Naive thymus-derived CD4-positive, alpha-beta T cell (primary cell): ENCODE results near the gene ZC3H12C. TPM values are rescaled to one million over a fixed set of nuclear protein-coding genes. Genes with fewer than 3 reads are reported as not detected.
A peak's percentile ranks its signal among the peaks of the same experiment; 100 is the strongest.

Experiments used
- ATAC-seq: fragments of 150-1000 bp; cut with Tn5 transposase; 2 replicates; pipeline ENCODE4 v1.10.0; 2021; ENCODE audit warnings: mild to moderate bottlenecking, moderate library complexity
- CTCF ChIA-PET: fragments of 350-600 bp; sonication (Branson Sonifier 250); formaldehyde crosslinking; loops from one replicate; lab custom pipeline; 2021; ENCODE audit warnings: antibody characterized with exemption; lab: Charles Lee
- POLR2A ChIA-PET: fragments of 350-600 bp; sonication (Branson Sonifier 250); formaldehyde crosslinking; loops from one replicate; lab custom pipeline; 2021; ENCODE audit warnings: antibody characterized with exemption, inconsistent platforms; lab: Charles Lee
- DNase-seq, 9 donors: peaks; one replicate each; pipeline versions ENCODE4 v3.0.0 to v3.0.0-alpha.2; 2020 to 2022; ENCODE audit warnings: mixed read lengths in 1 of 9
- H3K27ac ChIP-seq: one replicate; pipeline ENCODE4 v1.7.0; 2013; ENCODE audit warnings: mild to moderate bottlenecking, low read depth, low read length, moderate library complexity
- H3K27me3 ChIP-seq, 2 donors: one replicate each; pipeline ENCODE4 v1.7.0; 2013; ENCODE audit warnings: low read length in 2 of 2, mild to moderate bottlenecking in 2 of 2, moderate library complexity in 2 of 2; ENCODE audit not compliant: control insufficient read depth in 2 of 2, insufficient read depth in 2 of 2
- H3K36me3 ChIP-seq, 3 experiments: 1 replicate in 2 of 3; 2 replicates in 1 of 3; pipeline ENCODE4 v1.7.0; 2013; ENCODE audit warnings: low read length in 3 of 3, mild to moderate bottlenecking in 3 of 3, moderate library complexity in 1 of 3; ENCODE audit not compliant: insufficient read depth in 3 of 3, control insufficient read depth in 2 of 3
- H3K4me1 ChIP-seq, 2 donors: one replicate each; pipeline ENCODE4 v1.7.0; 2013; ENCODE audit warnings: low read length in 2 of 2, mild to moderate bottlenecking in 2 of 2, moderate library complexity in 1 of 2; ENCODE audit not compliant: control insufficient read depth in 2 of 2, insufficient read depth in 2 of 2
- H3K4me3 ChIP-seq: 2 replicates; pipeline ENCODE4 v1.7.0; 2013; ENCODE audit warnings: mild to moderate bottlenecking, low read length
- H3K9me3 ChIP-seq, 3 experiments: 1 replicate in 2 of 3; 2 replicates in 1 of 3; pipeline ENCODE4 v1.7.0; 2013; ENCODE audit warnings: low read length in 3 of 3; ENCODE audit not compliant: control insufficient read depth in 2 of 3
- H3K27ac Mint-ChIP-seq, 9 donors: one replicate each; pipeline ENCODE4 v1.8.0; 2020 to 2022; ENCODE audit warnings: mixed read lengths in 9 of 9, mild to moderate bottlenecking in 8 of 9, moderate library complexity in 5 of 9, inconsistent platforms in 2 of 9
- H3K27me3 Mint-ChIP-seq, 5 donors: one replicate each; pipeline ENCODE4 v1.8.0; 2021 to 2022; ENCODE audit warnings: mixed read lengths in 5 of 5, mild to moderate bottlenecking in 1 of 5
- H3K36me3 Mint-ChIP-seq, 5 donors: one replicate each; pipeline ENCODE4 v1.8.0; 2020 to 2022; ENCODE audit warnings: mixed read lengths in 5 of 5, mild to moderate bottlenecking in 3 of 5, inconsistent platforms in 1 of 5
- H3K4me1 Mint-ChIP-seq, 7 donors: one replicate each; pipeline ENCODE4 v1.8.0; 2020 to 2022; ENCODE audit warnings: mixed read lengths in 7 of 7, mild to moderate bottlenecking in 3 of 7, inconsistent platforms in 1 of 7
- H3K4me3 Mint-ChIP-seq, 10 donors: one replicate each; pipeline ENCODE4 v1.8.0; 2020 to 2022; ENCODE audit warnings: mild to moderate bottlenecking in 10 of 10, mixed read lengths in 10 of 10, moderate library complexity in 6 of 10, inconsistent platforms in 2 of 10
- H3K9me3 Mint-ChIP-seq, 11 donors: one replicate each; pipeline ENCODE4 v1.8.0; 2020 to 2022; ENCODE audit warnings: mixed read lengths in 11 of 11, mild to moderate bottlenecking in 4 of 11, inconsistent platforms in 1 of 11, moderate library complexity in 1 of 11
- intact Hi-C, 2 donors: fragments of 100-400 bp; cut with micrococcal nuclease; formaldehyde crosslinking; loops; one replicate each; pipeline ENCODE4 v1.15.1; 2023
- polyA plus RNA-seq, 2 donors: library from polyadenylated mRNA; unstranded; fragments of 300-500 nt; fragmentation: Illumina TruSeq; gene quantifications; one replicate each; pipeline ENCODE4 v1.2.3, GENCODE V29; 2021
- total RNA-seq, 6 experiments: library from RNA in 5 of 6; stranded (reverse) in 5 of 6; gene quantifications; 1 replicate in 5 of 6; 2 replicates in 1 of 6; pipeline ENCODE4 v1.2.3 and lab custom pipeline; 2021 to 2026

ZC3H12C gene
- total and polyA plus RNA-seq, 7 experiments from 2014 or later: 0.19 to 2.5 (median 0.35) TPM; not detected in 2

- Mint-ChIP-seq H3K27ac (no peak overlapping the region), H3K4me1 (no peaks in the 10 kb centered on the region), H3K9me3 (peaks cover 0 to 19% (median 5%) of the 10 kb centered on the region in 11 donors), H3K4me3 (no peak overlapping the region), H3K36me3 (no peaks in the 10 kb centered on the region), H3K27me3 (peaks cover under 1 to 42% (median 7%) of the 10 kb centered on the region in 5 donors)
- ATAC-seq: no peak
- Histone ChIP-seq H3K27ac (no peak overlapping the region), H3K4me3 (no peak overlapping the region), H3K9me3 (no peaks in the 10 kb centered on the region), H3K4me1 (no peaks in the 10 kb centered on the region), H3K36me3 (no peaks in the 10 kb centered on the region), H3K27me3 (no peaks in the 10 kb centered on the region)
- ChIA-PET CTCF (no interaction called here), POLR2A (no interaction called here)
- intact Hi-C loops: no loop called here
- DNase-seq: no peak
Measured at GRCh38 chr11:110110854-110111253, 17.7 kb downstream of the ZC3H12C start.

GRCh38 chr11:110112457-110112856, 19.3 kb downstream of the ZC3H12C start:
- Mint-ChIP-seq H3K4me3 (no peak overlapping the region), H3K27me3 (peaks cover 5 to 51% (median 9%) of the 10 kb centered on the region in 5 donors), H3K27ac (no peak overlapping the region), H3K4me1 (no peaks in the 10 kb centered on the region), H3K36me3 (no peaks in the 10 kb centered on the region), H3K9me3 (peaks cover 0 to 9% (median 0%) of the 10 kb centered on the region in 11 donors)
- DNase-seq (no peak), ATAC-seq (no peak)
- Histone ChIP-seq H3K36me3 (no peaks in the 10 kb centered on the region), H3K27me3 (no peaks in the 10 kb centered on the region), H3K4me1 (no peaks in the 10 kb centered on the region), H3K27ac (no peak overlapping the region), H3K4me3 (no peak overlapping the region), H3K9me3 (no peaks in the 10 kb centered on the region)
- ChIA-PET CTCF (no interaction called here), POLR2A (no interaction called here)
- intact Hi-C loops: no loop called here

- DNase-seq (no peak), ATAC-seq (peak; percentile 38)
- Histone ChIP-seq H3K27ac (no peak overlapping the region), H3K36me3 (no peaks in the 10 kb centered on the region), H3K27me3 (no peaks in the 10 kb centered on the region), H3K4me3 (no peak overlapping the region), H3K4me1 (no peaks in the 10 kb centered on the region), H3K9me3 (no peaks in the 10 kb centered on the region)
- Mint-ChIP-seq H3K36me3 (no peaks in the 10 kb centered on the region), H3K4me1 (no peaks in the 10 kb centered on the region), H3K4me3 (no peak overlapping the region), H3K27ac (no peak overlapping the region), H3K27me3 (peaks cover 5 to 45% (median 11%) of the 10 kb centered on the region in 5 donors), H3K9me3 (peaks cover 0 to 3% (median 0%) of the 10 kb centered on the region in 11 donors)
- ChIA-PET CTCF (no interaction called here), POLR2A (no interaction called here)
- intact Hi-C loops: no loop called here
Measured at GRCh38 chr11:110113505-110113904, 20.3 kb downstream of the ZC3H12C start.

- Mint-ChIP-seq H3K9me3 (peaks cover 0 to 3% (median 0%) of the 10 kb centered on the region in 11 donors), H3K4me3 (no peak overlapping the region), H3K4me1 (no peaks in the 10 kb centered on the region), H3K27me3 (peaks cover 5 to 45% (median 11%) of the 10 kb centered on the region in 5 donors), H3K27ac (no peak overlapping the region), H3K36me3 (no peaks in the 10 kb centered on the region)
- Histone ChIP-seq H3K27me3 (no peaks in the 10 kb centered on the region), H3K9me3 (no peaks in the 10 kb centered on the region), H3K36me3 (no peaks in the 10 kb centered on the region), H3K4me3 (no peak overlapping the region), H3K4me1 (no peaks in the 10 kb centered on the region), H3K27ac (no peak overlapping the region)
- intact Hi-C loops: no loop called here
- POLR2A ChIA-PET: no interaction called here
- CTCF ChIA-PET: no interaction called here
- DNase-seq (no peak), ATAC-seq (no peak)
Measured at GRCh38 chr11:110113973-110114372, 20.8 kb downstream of the ZC3H12C start.

- H3K4me1 ChIP-seq: no peaks in the 10 kb centered on the region
- ChIA-PET CTCF (no interaction called here), POLR2A (no interaction called here)
- no peaks in the 10 kb centered on the region for H3K9me3 ChIP-seq
- H3K36me3 ChIP-seq: no peaks in the 10 kb centered on the region
- Mint-ChIP-seq H3K27me3 (peaks cover 5 to 23% (median 14%) of the 10 kb centered on the region in 5 donors), H3K4me3 (no peak overlapping the region), H3K9me3 (peaks cover 0 to 3% (median 0%) of the 10 kb centered on the region in 11 donors), H3K27ac (no peak overlapping the region), H3K36me3 (no peaks in the 10 kb centered on the region), H3K4me1 (no peaks in the 10 kb centered on the region)
- H3K4me3 ChIP-seq: no peak overlapping the region
- intact Hi-C loops: no loop called here
- no peak for ATAC-seq
- no peak overlapping the region for H3K27ac ChIP-seq
- DNase-seq: no peak
- no peaks in the 10 kb centered on the region for H3K27me3 ChIP-seq
Measured at GRCh38 chr11:110119317-110119716, 26.1 kb downstream of the ZC3H12C start.

GRCh38 chr11:110121204-110121603, 28.0 kb downstream of the ZC3H12C start:
- intact Hi-C loops: no loop called here
- CTCF ChIA-PET: no interaction called here
- Histone ChIP-seq H3K36me3 (no peaks in the 10 kb centered on the region), H3K4me1 (no peaks in the 10 kb centered on the region), H3K9me3 (no peaks in the 10 kb centered on the region), H3K27me3 (no peaks in the 10 kb centered on the region), H3K4me3 (no peak overlapping the region), H3K27ac (no peak overlapping the region)
- Mint-ChIP-seq H3K36me3 (no peaks in the 10 kb centered on the region), H3K4me3 (no peak overlapping the region), H3K9me3 (no peaks in the 10 kb centered on the region), H3K27ac (no peak overlapping the region), H3K27me3 (peaks cover under 1 to 31% (median 15%) of the 10 kb centered on the region in 5 donors), H3K4me1 (no peaks in the 10 kb centered on the region)
- ATAC-seq: no peak
- DNase-seq: no peak
- POLR2A ChIA-PET: no interaction called here

GRCh38 chr11:110123003-110123402, 29.8 kb downstream of the ZC3H12C start:
- no peak for DNase-seq
- Histone ChIP-seq H3K9me3 (no peaks in the 10 kb centered on the region), H3K27me3 (no peaks in the 10 kb centered on the region), H3K4me3 (no peak overlapping the region), H3K4me1 (no peaks in the 10 kb centered on the region), H3K27ac (no peak overlapping the region), H3K36me3 (no peaks in the 10 kb centered on the region)
- no peak overlapping the region for H3K27ac Mint-ChIP-seq
- intact Hi-C loops: no loop called here
- no peak overlapping the region for H3K4me3 Mint-ChIP-seq
- H3K9me3 Mint-ChIP-seq: no peaks in the 10 kb centered on the region
- CTCF ChIA-PET: no interaction called here
- POLR2A ChIA-PET: no interaction called here
- no peak for ATAC-seq
- peaks cover 0 to 32% (median 10%) of the 10 kb centered on the region in 5 donors for H3K27me3 Mint-ChIP-seq
- H3K4me1 Mint-ChIP-seq: no peaks in the 10 kb centered on the region
- no peaks in the 10 kb centered on the region for H3K36me3 Mint-ChIP-seq
